ENCODE results near the gene ERAP2.

ERAP2 gene

DNA sequence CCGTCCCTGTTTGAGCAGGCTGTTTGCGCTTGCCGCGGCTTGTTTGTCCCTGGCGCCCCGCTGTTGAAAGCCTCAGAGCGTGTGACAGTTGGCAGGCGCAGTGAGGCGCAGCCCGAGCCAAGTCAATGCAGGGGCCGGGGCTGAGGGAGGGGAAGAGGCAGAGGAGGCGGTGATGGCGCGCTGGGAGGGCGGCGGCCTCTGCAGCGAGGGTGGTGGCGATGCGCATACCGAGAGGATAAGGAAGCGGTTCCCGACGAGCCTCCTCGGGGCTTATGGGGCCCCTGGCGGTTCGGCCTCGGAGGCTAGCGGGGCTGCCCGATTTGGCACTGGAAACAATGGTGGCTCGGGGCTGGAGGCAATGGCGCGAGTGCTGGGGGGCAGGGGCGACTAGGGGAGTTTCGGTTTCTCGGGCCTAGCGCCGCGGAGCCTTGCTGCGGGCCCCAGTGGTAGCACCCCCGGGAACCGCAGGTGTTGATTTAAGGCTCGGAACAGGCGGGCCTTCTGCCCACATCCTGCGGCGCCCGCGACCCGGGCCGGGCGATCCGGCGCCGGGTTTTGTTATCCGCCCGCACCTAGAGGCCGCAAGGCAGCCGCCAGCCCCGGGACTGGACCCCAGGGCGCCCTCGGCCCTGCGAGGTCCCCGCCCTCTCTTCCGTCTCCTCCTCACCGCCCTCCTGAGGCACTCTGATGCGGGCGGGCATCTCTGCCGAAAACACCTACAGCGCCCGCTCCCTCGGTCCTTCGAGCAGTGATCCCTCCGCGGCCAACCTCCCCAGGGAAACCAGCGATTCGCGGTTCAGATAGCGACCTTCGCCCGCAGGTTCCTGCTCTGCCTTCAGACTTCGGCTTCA, 58.6 kb downstream of the ERAP2 start:
- peak overlapping the region; percentile 89 for H3K4me3 ChIP-seq (ENCODE audit: low read length)

DNA sequence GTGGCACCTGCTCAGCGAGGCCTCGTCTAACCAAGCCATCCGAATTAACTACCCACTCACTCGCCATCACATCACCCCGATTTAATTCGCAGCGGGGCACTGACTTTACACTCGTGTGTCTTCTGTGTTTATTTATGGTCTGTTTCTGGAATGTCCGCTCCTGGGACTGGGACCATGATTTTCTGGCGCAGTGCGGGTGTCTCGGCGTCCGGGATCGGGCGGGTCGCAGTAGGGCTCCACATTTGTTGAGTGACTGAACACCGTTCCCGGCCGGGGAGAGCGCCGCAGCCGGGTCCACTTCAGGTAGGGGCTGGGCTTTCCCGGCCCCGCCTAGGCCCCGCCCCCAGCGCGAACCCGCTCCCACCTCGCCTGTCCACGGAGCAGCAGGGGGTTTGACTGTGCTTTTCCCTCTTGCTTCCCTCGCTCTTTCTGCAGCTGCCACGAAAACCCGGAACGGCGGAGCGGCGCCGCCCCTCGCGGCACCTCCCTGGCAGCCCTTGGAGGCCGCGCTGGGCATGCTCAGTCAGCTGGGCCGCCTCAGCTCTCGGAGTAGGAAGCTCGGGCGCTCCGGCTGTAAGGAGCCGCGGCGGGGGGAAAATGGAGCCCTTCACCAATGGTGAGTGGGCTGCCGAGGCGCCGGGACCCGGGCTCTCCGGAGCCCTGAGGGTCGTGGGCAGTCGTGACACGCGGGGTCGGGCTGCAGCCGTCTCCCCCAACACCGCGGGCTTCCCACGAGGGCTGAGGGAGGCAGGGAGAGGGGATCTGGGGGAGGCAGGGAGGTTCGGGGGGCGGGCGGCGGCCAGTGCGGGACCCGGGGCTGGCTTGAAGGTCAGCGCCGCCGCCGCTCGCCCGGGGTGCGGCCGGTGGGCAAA, 59.5 kb downstream of the ERAP2 start, which contains the start of gene LNPEP:
LNPEP (plus strand) TSS at position 522 of the 872 bp plus-strand sequence; CDS start at position 598, 76 bp downstream.
- Histone ChIP-seq H3K4me3 (ENCODE audit: low read length) (peak within 1 kb of the TSS; percentile 89), H3K27me3 (ENCODE audit: insufficient read depth, low read length) (peaks cover 32% of the 10 kb centered on the region), H3K4me1 (ENCODE audit: insufficient read depth, low read length) (peaks cover 12% of the 10 kb centered on the region), H3K9ac (ENCODE audit: low read depth, low read length) (peak within 1 kb of the TSS; percentile 76), H3K36me3 (ENCODE audit: insufficient read depth, low read length) (no peaks in the 10 kb centered on the region), H3K9me3 (ENCODE audit: insufficient read depth, low read depth, low read length) (no peaks in the 10 kb centered on the region), H3K27ac (ENCODE audit: low read depth, low read length) (peak within 1 kb of the TSS; percentile 78)
- under 1% methylated on average over 79 of the region's 79 CpGs for WGBS

More for the DNA sequence above, 58.6 kb downstream of the ERAP2 start:
- Histone ChIP-seq H3K9ac (ENCODE audit: low read depth, low read length) (peak overlapping the region; percentile 76), H3K27ac (ENCODE audit: low read depth, low read length) (peak overlapping the region; percentile 78), H3K27me3 (ENCODE audit: insufficient read depth, low read length) (peaks cover 32% of the 10 kb centered on the region), H3K36me3 (ENCODE audit: insufficient read depth, low read length) (no peaks in the 10 kb centered on the region), H3K4me1 (ENCODE audit: insufficient read depth, low read length) (peaks cover 12% of the 10 kb centered on the region), H3K9me3 (ENCODE audit: insufficient read depth, low read depth, low read length) (no peaks in the 10 kb centered on the region)
- WGBS, result under 1% methylated on average over 80 of the region's 80 CpGs

DNA sequence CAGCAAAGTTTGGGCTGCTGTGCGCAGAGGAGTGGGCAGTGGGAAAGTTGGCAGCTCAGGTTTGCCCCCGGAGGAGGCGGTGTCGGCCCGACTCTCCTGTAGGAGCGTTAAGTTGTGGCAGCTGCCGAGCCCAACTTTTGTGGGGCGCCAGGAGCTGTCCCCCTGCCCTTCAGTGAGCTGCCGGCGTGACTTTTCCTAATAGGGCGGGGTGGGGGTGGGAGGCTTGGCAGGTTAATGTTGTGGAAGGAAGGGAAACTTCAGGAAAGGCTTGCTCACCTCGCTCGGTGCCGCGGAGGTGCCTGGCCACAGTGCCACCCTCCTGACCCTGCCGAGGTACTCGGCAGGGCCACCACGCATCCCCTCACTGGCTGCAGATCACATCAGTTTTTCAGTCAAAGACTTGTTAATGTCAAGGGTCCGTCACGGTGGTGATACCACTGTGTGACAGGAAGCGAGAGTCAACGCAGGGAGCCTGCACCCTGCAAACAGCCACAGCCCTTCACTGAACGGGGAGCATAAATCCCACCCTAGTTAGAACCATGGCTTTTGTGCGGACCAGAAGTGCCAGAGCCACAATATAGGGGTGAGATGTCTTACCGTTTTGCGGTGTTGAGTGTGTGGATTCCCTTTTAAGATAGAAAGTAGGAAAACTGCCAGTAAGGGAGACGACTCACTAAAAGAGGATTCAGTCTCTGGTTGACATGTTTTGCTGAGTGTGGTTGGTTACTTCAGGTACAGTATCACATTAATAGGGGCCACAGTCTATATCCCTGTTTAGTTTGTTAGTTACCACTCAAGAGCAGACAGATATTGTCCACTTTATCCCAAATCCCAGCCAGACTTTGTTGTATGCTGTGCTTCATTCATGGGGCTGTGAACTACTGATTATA, 60.4 kb downstream of the ERAP2 start:
- 2% methylated on average over 27 of the region's 27 CpGs for WGBS

DNA sequence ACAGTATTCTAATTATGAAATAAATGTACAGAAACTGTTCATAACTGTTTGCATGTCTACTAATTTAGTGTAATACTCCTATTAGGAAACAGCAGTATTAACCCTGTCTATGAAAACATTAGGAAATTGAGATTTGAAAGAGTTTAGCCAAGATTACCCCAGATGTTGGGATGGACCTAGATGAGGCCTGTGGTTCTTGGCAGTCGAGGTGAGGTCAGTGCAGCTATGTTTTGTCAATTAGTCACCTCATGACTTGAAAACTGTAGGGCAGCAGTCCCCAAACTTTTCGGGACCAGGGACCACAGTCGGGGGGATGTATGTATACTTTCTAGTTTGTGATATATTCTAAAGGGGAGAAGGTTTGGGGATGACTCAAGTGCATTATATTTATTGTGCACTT, 64.3 kb downstream of the ERAP2 start:
- Histone ChIP-seq H3K27me3 (ENCODE audit: insufficient read depth, low read length) (peaks cover 25% of the 10 kb centered on the region), H3K4me3 (ENCODE audit: low read length) (no peak overlapping the region), H3K9me3 (ENCODE audit: insufficient read depth, low read depth, low read length) (no peaks in the 10 kb centered on the region), H3K36me3 (ENCODE audit: insufficient read depth, low read length) (no peaks in the 10 kb centered on the region), H3K27ac (ENCODE audit: low read depth, low read length) (no peak overlapping the region), H3K9ac (ENCODE audit: low read depth, low read length) (no peak overlapping the region), H3K4me1 (ENCODE audit: insufficient read depth, low read length) (peaks cover 5% of the 10 kb centered on the region)
- WGBS, result 81% methylated on average over 3 of the region's 3 CpGs

More for the DNA sequence above, 60.4 kb downstream of the ERAP2 start:
- peak overlapping the region; percentile 89 for H3K4me3 ChIP-seq (ENCODE audit: low read length)
- no peak overlapping the region for H3K9ac ChIP-seq (ENCODE audit: low read depth, low read length)
- no peaks in the 10 kb centered on the region for H3K9me3 ChIP-seq (ENCODE audit: insufficient read depth, low read depth, low read length)
- no peaks in the 10 kb centered on the region for H3K36me3 ChIP-seq (ENCODE audit: insufficient read depth, low read length)
- no peak overlapping the region for H3K27ac ChIP-seq (ENCODE audit: low read depth, low read length)
- peaks cover 32% of the 10 kb centered on the region for H3K27me3 ChIP-seq (ENCODE audit: insufficient read depth, low read length)
- peaks cover 12% of the 10 kb centered on the region for H3K4me1 ChIP-seq (ENCODE audit: insufficient read depth, low read length)

DNA sequence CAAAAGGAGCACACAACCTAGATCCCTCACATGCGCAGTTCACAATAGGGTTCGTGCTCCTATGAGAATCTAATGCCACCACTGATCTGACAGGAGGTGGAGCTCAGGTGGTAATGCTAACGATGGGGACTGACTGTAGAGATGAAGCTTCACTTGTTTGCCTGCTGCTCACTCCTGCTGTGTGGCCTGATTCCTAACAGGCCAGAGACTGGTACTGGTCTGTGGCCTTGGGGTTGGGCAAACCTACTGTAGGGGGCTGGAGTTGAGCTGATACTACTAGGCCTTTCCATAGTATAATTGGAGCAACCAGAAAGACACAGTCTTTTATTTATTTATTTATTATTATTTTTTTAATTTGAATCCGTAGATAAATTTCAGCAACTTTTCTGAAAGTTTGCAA, 64.8 kb downstream of the ERAP2 start:
- H3K4me3 ChIP-seq (ENCODE audit: low read length), result no peak overlapping the region
- H3K9ac ChIP-seq (ENCODE audit: low read depth, low read length), result no peak overlapping the region
- H3K27me3 ChIP-seq (ENCODE audit: insufficient read depth, low read length), result peaks cover 25% of the 10 kb centered on the region
- H3K9me3 ChIP-seq (ENCODE audit: insufficient read depth, low read depth, low read length), result no peaks in the 10 kb centered on the region
- H3K36me3 ChIP-seq (ENCODE audit: insufficient read depth, low read length), result no peaks in the 10 kb centered on the region
- H3K4me1 ChIP-seq (ENCODE audit: insufficient read depth, low read length), result peaks cover 5% of the 10 kb centered on the region
- 63% methylated on average over 4 of the region's 4 CpGs for WGBS
- H3K27ac ChIP-seq (ENCODE audit: low read depth, low read length), result no peak overlapping the region

DNA sequence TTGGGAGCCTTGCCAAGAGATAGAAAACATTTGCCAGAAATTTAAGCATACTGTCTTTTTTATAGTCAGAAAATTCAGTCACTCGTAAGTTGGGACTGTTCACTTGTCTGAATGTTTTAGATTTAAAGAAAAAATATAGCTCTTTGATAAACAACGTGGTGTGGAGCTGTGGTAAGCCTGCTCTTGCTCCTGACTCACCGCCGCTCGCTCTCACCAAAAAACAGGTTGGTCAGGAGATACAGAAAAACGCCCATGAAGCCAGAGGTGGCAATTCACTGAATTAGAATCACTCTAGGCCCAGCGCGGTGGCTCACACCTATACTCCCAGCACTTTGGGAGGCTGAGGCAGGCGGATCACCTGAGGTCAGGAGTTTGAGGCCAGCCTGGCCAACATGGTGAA, 65.8 kb downstream of the ERAP2 start:
- H3K27ac ChIP-seq (ENCODE audit: low read depth, low read length), result no peak overlapping the region
- no peaks in the 10 kb centered on the region for H3K36me3 ChIP-seq (ENCODE audit: insufficient read depth, low read length)
- peaks cover under 1% of the 10 kb centered on the region for H3K4me1 ChIP-seq (ENCODE audit: insufficient read depth, low read length)
- H3K9me3 ChIP-seq (ENCODE audit: insufficient read depth, low read depth, low read length), result no peaks in the 10 kb centered on the region
- WGBS, result 94% methylated on average over 9 of the region's 9 CpGs
- H3K27me3 ChIP-seq (ENCODE audit: insufficient read depth, low read length), result peaks cover 16% of the 10 kb centered on the region
- no peak overlapping the region for H3K4me3 ChIP-seq (ENCODE audit: low read length)
- H3K9ac ChIP-seq (ENCODE audit: low read depth, low read length), result no peak overlapping the region

DNA sequence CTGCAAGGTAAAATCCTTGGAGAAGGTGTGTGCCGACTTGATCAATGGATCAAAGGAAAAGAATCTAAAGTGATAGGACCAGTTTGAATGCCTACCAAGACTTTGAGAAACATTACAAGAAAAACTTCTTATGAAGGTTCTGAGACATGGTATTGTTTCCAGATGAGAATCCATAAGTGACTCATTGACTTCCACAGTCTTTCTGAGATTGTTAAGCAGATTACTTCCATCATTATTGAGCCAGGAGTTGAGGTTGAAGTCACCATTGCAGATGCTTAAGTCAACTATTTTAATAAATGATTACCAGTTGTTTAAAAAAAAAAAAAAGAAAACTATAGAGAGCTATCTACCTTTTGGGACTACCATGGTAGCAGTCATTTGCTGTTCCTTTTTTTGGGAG, 66.6 kb downstream of the ERAP2 start:
- Histone ChIP-seq H3K9me3 (ENCODE audit: insufficient read depth, low read depth, low read length) (no peaks in the 10 kb centered on the region), H3K4me3 (ENCODE audit: low read length) (no peak overlapping the region), H3K4me1 (ENCODE audit: insufficient read depth, low read length) (no peaks in the 10 kb centered on the region; the same call in 1 of the 2 replicates), H3K36me3 (ENCODE audit: insufficient read depth, low read length) (no peaks in the 10 kb centered on the region), H3K27ac (ENCODE audit: low read depth, low read length) (no peak overlapping the region), H3K27me3 (ENCODE audit: insufficient read depth, low read length) (peaks cover 8% of the 10 kb centered on the region), H3K9ac (ENCODE audit: low read depth, low read length) (no peak overlapping the region)
- WGBS, result 100% methylated on average over 1 of the region's 1 CpG

DNA sequence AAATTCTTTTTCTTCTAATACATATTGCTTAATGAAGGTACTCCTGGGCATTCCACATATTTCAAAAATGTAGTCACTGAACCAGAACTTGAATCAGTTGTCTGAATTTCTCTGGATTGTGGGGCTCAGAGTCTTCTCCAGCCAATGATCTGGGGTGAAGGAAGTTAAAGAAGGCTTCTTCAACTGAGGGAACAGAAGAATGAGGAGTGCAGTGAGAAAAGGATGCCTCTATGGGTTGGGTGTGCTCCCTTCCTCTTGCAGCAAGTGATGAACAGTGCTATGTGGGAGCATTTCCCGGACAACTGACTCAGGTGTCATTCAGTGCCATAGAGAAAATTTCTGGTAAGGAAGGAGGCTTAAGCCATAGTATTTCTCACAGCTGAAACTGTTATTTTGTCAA, 67.5 kb downstream of the ERAP2 start:
- 0 out of 2 replicates have a peak, but pooled peaks cover 3% of the 10 kb centered on the region for H3K9me3 ChIP-seq (ENCODE audit: insufficient read depth, low read depth, low read length)
- H3K4me1 ChIP-seq (ENCODE audit: insufficient read depth, low read length), result no peaks in the 10 kb centered on the region; the same call in 1 of the 2 replicates
- 93% methylated on average over 1 of the region's 1 CpG for WGBS
- H3K4me3 ChIP-seq (ENCODE audit: low read length), result no peak overlapping the region
- H3K27ac ChIP-seq (ENCODE audit: low read depth, low read length), result no peak overlapping the region
- H3K9ac ChIP-seq (ENCODE audit: low read depth, low read length), result no peak overlapping the region
- no peaks in the 10 kb centered on the region for H3K36me3 ChIP-seq (ENCODE audit: insufficient read depth, low read length)
- no peaks in the 10 kb centered on the region for H3K27me3 ChIP-seq (ENCODE audit: insufficient read depth, low read length)

DNA sequence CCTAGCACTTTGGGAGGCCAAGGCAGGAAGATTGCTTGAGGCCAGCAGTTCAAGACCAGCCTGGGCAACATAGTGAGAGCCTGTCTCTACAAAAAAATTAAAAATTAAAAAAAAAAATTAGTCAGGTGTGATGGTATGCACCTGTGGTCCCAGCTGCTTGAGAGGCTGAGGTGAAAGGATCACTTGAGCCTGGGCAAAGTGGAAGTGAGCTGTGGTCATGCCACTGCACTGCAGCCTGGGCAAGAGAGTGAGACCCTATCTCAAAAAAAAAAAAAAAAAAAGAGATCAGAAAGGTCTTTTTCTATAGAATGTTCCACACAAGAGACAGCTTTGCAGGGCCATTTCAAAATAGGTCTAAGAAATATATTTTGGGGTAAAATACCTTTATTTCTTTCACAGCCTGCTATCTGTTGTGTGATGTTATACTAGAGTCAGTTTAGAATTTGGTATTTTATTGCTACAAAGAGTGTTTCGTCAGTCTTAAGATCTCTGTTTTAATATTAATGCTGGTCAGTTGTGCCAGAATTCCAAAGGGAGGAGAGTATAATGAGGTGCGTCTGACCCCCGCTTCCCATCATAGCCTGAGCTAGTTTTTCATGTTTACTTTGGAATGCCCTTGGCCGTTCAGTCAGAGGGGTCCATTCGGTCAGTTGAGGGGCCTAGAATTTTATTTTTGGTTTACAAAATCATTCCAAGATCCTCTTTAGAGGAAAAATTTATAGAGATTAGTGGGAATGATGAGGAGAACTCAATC, 69.0 kb downstream of the ERAP2 start:
- Histone ChIP-seq H3K4me1 (ENCODE audit: insufficient read depth, low read length) (no peaks in the 10 kb centered on the region; the same call in 1 of the 2 replicates), H3K9ac (ENCODE audit: low read depth, low read length) (no peak overlapping the region), H3K27ac (ENCODE audit: low read depth, low read length) (no peak overlapping the region), H3K9me3 (ENCODE audit: insufficient read depth, low read depth, low read length) (peaks cover 9% of the 10 kb centered on the region; the same call in 1 of the 2 replicates), H3K27me3 (ENCODE audit: insufficient read depth, low read length) (no peaks in the 10 kb centered on the region), H3K4me3 (ENCODE audit: low read length) (no peak overlapping the region), H3K36me3 (ENCODE audit: insufficient read depth, low read length) (no peaks in the 10 kb centered on the region)
- 78% methylated on average over 5 of the region's 5 CpGs for WGBS

DNA sequence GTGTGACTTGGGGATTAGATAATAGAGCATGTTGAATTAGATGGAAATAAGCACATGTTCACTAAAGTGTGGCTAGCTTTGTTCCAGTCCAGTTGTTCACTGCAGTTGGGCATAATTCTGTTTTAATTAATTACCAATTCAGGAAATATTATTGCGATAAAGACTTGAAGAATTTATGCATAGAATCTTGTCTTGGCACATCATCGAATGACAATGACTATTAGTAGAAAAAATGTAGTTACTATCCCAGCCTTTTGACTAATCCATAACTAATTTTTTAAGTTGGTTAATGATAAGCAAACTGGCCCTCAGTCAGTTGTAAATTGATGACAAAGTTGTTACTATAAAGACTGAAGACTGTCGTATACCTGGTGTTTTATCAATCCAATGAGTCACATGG, 70.1 kb downstream of the ERAP2 start:
- WGBS, result 95% methylated on average over 2 of the region's 3 CpGs
- Histone ChIP-seq H3K36me3 (ENCODE audit: insufficient read depth, low read length) (no peaks in the 10 kb centered on the region), H3K4me3 (ENCODE audit: low read length) (no peak overlapping the region), H3K4me1 (ENCODE audit: insufficient read depth, low read length) (no peaks in the 10 kb centered on the region; the same call in 1 of the 2 replicates), H3K9ac (ENCODE audit: low read depth, low read length) (no peak overlapping the region), H3K27me3 (ENCODE audit: insufficient read depth, low read length) (no peaks in the 10 kb centered on the region), H3K27ac (ENCODE audit: low read depth, low read length) (no peak overlapping the region), H3K9me3 (ENCODE audit: insufficient read depth, low read depth, low read length) (peaks cover 9% of the 10 kb centered on the region; the same call in 1 of the 2 replicates)

Measured in HUES64 (cell line).